GM12801 (cell line): ENCODE measurements around the gene FHOD3.

Experiments
- CTCF ChIP-seq: IDR thresholded peaks from one replicate; pipeline ENCODE4 v1.5.1; 2011; ENCODE audit warnings: control low read depth; ENCODE audit not compliant: insufficient read length; ENCODE audit errors: extremely low read depth

Gene FHOD3

GRCh38 chr18:36328916-36329315 lies 31.4 kb downstream of the FHOD3 start:
- TF ChIP-seq CTCF: no peak

- no peak for TF ChIP-seq CTCF
Measured at GRCh38 chr18:36329684-36330434, 32.3 kb downstream of the FHOD3 start.

- TF ChIP-seq CTCF: no peak
Measured at GRCh38 chr18:36330435-36331052, 33.0 kb downstream of the FHOD3 start.

- no peak for TF ChIP-seq CTCF
Measured at GRCh38 chr18:36331521-36331971, 34.0 kb downstream of the FHOD3 start.

- TF ChIP-seq CTCF: no peak
Measured at GRCh38 chr18:36333414-36333813, 35.9 kb downstream of the FHOD3 start.

- no peak for TF ChIP-seq CTCF
Measured at GRCh38 chr18:36334798-36335197, 37.3 kb downstream of the FHOD3 start.

- no peak for TF ChIP-seq CTCF
Measured at GRCh38 chr18:36335476-36336279, 38.2 kb downstream of the FHOD3 start.
